ENCODE measurements around the gene TMEM39B. TPM values are rescaled to one million over a fixed set of nuclear protein-coding genes. Genes with fewer than 3 reads are reported as not detected.
"Not testable (repeated sequence)": the region's sequence is repeated elsewhere in the genome, so short reads cannot be mapped to it uniquely, and the experiment has no call there.

Gene TMEM39B
- total RNA-seq, 4 donors from 2014 or later: 2.6 to 35.8 (median 3.5) TPM

DNA sequence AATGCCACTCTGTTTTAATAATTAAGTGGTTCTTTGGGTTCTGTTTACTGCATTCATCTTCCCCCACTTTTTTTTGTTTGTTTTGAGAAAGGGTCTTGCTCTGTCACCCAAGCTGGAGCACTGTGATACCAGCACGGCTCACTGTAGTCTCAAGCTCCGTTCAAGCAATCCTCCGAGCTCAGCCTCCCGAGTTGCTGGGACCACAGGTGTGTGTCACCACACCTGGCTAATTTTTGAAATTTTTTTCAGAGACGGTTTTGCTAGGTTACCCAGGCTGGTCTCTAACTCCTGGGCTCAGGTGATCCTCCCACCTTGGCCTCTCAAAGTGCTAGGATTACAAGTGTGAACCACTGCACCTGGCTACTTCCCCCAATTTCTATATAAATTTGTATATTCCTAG is 64.4 kb downstream of the TMEM39B start:
- H3K27me3 ChIP-seq: no peaks in the 10 kb centered on the region
- H3K4me1 ChIP-seq: peaks cover 0 to 22% (median 7%) of the 10 kb centered on the region in 4 donors
- H3K4me3 ChIP-seq: no peak overlapping the region
- no peaks in the 10 kb centered on the region for H3K36me3 ChIP-seq
- in situ Hi-C loops (cut with MboI; ENCODE audit: low pct_ligation_motif_present in 1 of 4, low pct_unique_long_range_greater_than_20kb in 1 of 4, low sequenced_read_pairs in 3 of 4): no loop called here
- no peak for TF ChIP-seq POLR2AphosphoS5 (IDR thresholded peaks at IDR 0.05)
- TF ChIP-seq, protein P1, sequence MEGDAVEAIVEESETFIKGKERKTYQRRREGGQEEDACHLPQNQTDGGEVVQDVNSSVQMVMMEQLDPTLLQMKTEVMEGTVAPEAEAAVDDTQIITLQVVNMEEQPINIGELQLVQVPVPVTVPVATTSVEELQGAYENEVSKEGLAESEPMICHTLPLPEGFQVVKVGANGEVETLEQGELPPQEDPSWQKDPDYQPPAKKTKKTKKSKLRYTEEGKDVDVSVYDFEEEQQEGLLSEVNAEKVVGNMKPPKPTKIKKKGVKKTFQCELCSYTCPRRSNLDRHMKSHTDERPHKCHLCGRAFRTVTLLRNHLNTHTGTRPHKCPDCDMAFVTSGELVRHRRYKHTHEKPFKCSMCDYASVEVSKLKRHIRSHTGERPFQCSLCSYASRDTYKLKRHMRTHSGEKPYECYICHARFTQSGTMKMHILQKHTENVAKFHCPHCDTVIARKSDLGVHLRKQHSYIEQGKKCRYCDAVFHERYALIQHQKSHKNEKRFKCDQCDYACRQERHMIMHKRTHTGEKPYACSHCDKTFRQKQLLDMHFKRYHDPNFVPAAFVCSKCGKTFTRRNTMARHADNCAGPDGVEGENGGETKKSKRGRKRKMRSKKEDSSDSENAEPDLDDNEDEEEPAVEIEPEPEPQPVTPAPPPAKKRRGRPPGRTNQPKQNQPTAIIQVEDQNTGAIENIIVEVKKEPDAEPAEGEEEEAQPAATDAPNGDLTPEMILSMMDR (IDR thresholded peaks at IDR 0.05): no peak
- no peak for TF ChIP-seq EP300 (IDR thresholded peaks at IDR 0.05; ENCODE audit: low read depth)
- TF ChIP-seq POLR2A (IDR thresholded peaks at IDR 0.05): no peak
- H3K9me3 ChIP-seq: no peaks in the 10 kb centered on the region
- no peak overlapping the region for H3K27ac ChIP-seq
- 97 to 100% methylated on average over 1 to 5 of the region's 5 CpGs for WGBS, 2 donors (ENCODE audit: low coverage in 1 of 2)
- no peak for DNase-seq
- intact Hi-C loops (cut with DNase I; ENCODE audit: low total_unique reads): no loop called here

DNA sequence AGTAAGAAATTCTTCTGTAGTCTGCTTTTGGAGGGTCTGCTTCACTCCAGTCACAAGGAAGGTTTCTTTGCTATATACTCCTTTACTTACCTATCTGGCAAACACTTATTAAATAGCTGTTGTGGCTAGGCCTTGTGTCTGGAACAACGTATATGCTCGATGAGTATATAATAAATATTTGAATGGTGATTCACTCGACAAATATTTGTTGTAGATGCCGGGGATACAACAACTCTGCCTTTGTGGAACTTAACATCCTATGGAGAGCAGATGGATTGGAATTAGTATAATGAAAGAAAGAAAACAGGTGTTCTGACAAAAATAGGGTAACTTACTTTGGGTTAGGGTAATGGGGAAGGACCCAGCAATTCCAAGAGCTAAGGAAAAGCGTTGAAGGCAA is 66.2 kb downstream of the TMEM39B start:
- Histone ChIP-seq H3K27me3 (no peaks in the 10 kb centered on the region), H3K4me1 (peaks cover 6 to 29% (median 14%) of the 10 kb centered on the region in 4 donors), H3K36me3 (no peaks in the 10 kb centered on the region), H3K27ac (no peak overlapping the region), H3K9me3 (no peaks in the 10 kb centered on the region), H3K4me3 (no peak overlapping the region)
- no peak for TF ChIP-seq EP300 (IDR thresholded peaks at IDR 0.05; ENCODE audit: low read depth)
- TF ChIP-seq POLR2AphosphoS5 (IDR thresholded peaks at IDR 0.05): no peak
- no peak for TF ChIP-seq POLR2A (IDR thresholded peaks at IDR 0.05)
- TF ChIP-seq, protein P1 (IDR thresholded peaks at IDR 0.05): no peak
- DNase-seq: no peak
- WGBS, 2 donors (ENCODE audit: low coverage in 1 of 2): 53 to 57% methylated on average over 5 of the region's 5 CpGs
- in situ Hi-C loops (cut with MboI; ENCODE audit: low pct_ligation_motif_present in 1 of 4, low pct_unique_long_range_greater_than_20kb in 1 of 4, low sequenced_read_pairs in 3 of 4) (no loop called here), intact Hi-C loops (cut with DNase I; ENCODE audit: low total_unique reads) (no loop called here)

DNA sequence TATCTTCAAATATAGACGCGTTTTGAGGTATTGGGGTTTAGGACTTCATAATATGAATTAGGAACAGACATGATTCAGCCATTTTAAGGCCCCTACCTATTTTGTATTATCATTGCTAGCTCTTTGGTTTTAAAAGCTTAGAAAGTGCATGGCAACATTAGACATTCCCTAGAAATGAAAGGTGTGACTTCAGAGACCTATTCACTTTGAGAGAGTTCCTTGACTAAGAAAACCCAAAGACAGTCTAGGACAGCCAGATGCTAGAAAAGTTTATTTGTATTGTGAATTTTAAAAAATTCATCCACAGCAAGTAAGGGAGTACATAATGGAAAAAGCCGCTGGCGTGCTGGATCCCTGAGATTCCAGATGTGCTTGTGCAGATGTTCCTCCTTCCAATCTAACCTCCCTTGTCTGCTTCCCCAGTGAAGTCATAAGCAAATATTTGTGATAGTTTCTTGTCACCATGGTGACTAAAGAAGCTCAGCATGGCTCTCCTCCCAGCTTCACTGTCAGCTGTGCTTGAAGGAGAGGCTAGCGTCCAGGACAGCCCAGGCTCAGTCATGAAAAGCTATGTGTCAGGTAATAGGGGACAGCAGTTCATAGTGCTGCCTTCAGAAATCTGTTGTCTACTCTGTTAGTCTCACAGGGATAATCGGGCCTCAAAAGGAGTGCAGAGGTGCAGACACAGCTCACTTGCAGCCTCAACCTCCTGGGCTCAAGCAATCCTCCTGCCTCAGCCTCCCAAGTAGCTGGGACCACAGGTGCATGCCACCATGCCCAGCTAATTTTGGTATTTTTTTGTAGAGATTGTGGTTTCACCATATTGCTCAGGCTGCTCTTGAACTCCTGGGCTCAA is 69.9 kb downstream of the TMEM39B start:
- 55 to 73% methylated on average over 4 to 6 of the region's 6 CpGs for WGBS, 2 donors (ENCODE audit: low coverage in 1 of 2)
- peak overlapping the region; percentile 56 to 67 (median 61) for H3K27ac ChIP-seq
- DNase-seq: peak; percentile 18
- H3K27me3 ChIP-seq: no peaks in the 10 kb centered on the region
- H3K4me3 ChIP-seq: no peak overlapping the region
- peaks cover 6 to 29% (median 14%) of the 10 kb centered on the region in 4 donors for H3K4me1 ChIP-seq
- peak in 2 of 3 donors; percentile 19 to 20 for TF ChIP-seq POLR2AphosphoS5 (IDR thresholded peaks at IDR 0.05)
- TF ChIP-seq, protein P1 (IDR thresholded peaks at IDR 0.05): no peak
- TF ChIP-seq EP300 (IDR thresholded peaks at IDR 0.05; ENCODE audit: low read depth): no peak
- in situ Hi-C loops (cut with MboI; ENCODE audit: low pct_ligation_motif_present in 1 of 4, low pct_unique_long_range_greater_than_20kb in 1 of 4, low sequenced_read_pairs in 3 of 4): no loop called here
- H3K9me3 ChIP-seq: no peaks in the 10 kb centered on the region
- intact Hi-C loops (cut with DNase I; ENCODE audit: low total_unique reads): no loop called here
- no peaks in the 10 kb centered on the region for H3K36me3 ChIP-seq

DNA sequence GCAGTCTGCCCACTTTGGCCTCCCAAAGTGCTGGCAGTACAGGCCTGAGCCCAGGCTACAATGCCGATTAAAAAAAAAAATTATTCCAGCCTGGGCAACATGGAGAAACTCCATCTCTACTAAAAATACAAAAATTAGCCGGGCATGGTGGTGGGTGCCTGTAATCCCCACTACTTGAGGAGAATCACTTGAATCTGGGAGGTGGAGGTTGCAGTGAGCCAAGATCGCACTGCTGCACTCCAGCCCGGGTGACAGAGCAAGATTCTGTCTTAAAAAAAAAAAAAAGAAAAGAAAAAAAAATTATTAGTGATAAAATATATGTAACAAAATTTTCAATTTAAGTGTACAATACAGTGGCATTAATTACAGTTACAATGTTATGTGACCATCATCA is 70.6 kb downstream of the TMEM39B start:
- H3K36me3 ChIP-seq; DNase-seq; H3K4me3 ChIP-seq; intact Hi-C loops (cut with DNase I; ENCODE audit: low total_unique reads); in situ Hi-C loops (cut with MboI; ENCODE audit: low pct_ligation_motif_present in 1 of 4, low pct_unique_long_range_greater_than_20kb in 1 of 4, low sequenced_read_pairs in 3 of 4); H3K9me3 ChIP-seq; H3K27me3 ChIP-seq: not testable (repeated sequence)
- H3K27ac ChIP-seq: peak overlapping the region; percentile 56 to 67 (median 61)
- peaks cover 6 to 29% (median 14%) of the 10 kb centered on the region in 4 donors for H3K4me1 ChIP-seq
- 65 to 85% methylated on average over 3 to 4 of the region's 4 CpGs for WGBS, 2 donors (ENCODE audit: low coverage in 1 of 2)
